OCI-LY1 (cell line): ENCODE measurements around the gene FHIP1A.

ENCODE experiments used
- H2AFZ ChIP-seq: fragments of 200-600 bp; sonication (generic), shearing (Covaris generic); 2 replicates; pipeline ENCODE4 v1.6.0; 2014; ENCODE audit warnings: antibody characterized with exemption, mild to moderate bottlenecking, low read length
- H3F3A ChIP-seq: fragments of 200-600 bp; sonication (generic), shearing (Covaris generic); 2 replicates; pipeline ENCODE4 v1.6.0; 2014; ENCODE audit warnings: mild to moderate bottlenecking, antibody characterized with exemption, low read length, moderate library complexity; ENCODE audit not compliant: insufficient read depth
- H3K27ac ChIP-seq: fragments of 200-600 bp; sonication (generic); 2 replicates; pipeline ENCODE4 v1.5.1; 2014; ENCODE audit warnings: low read length, mixed run types, mild to moderate bottlenecking, low read depth; ENCODE audit not compliant: poor library complexity, severe bottlenecking
- H3K27me3 ChIP-seq: fragments of 200-600 bp; sonication (generic); 2 replicates; pipeline ENCODE4 v1.6.0; 2014; ENCODE audit warnings: antibody characterized with exemption, mild to moderate bottlenecking, low read length, moderate library complexity; ENCODE audit not compliant: insufficient read depth
- H3K36me3 ChIP-seq: fragments of 200-600 bp; sonication (generic); 2 replicates; pipeline ENCODE4 v1.6.1; 2014; ENCODE audit warnings: mild to moderate bottlenecking, antibody characterized with exemption, low read length, moderate library complexity, mixed read lengths; ENCODE audit not compliant: insufficient read depth
- H3K4me1 ChIP-seq: fragments of 200-600 bp; sonication (generic); 2 replicates; pipeline ENCODE4 v1.5.1; 2014; ENCODE audit warnings: mild to moderate bottlenecking, low read length, moderate library complexity; ENCODE audit not compliant: insufficient read depth, severe bottlenecking
- H3K4me2 ChIP-seq: fragments of 200-600 bp; sonication (generic), shearing (Covaris generic); 2 replicates; pipeline ENCODE4 v1.6.1; 2014; ENCODE audit warnings: low read length
- H3K4me3 ChIP-seq: fragments of 200-600 bp; sonication (generic); 2 replicates; pipeline ENCODE4 v1.5.1; 2014; ENCODE audit warnings: low read length, low read depth, mild to moderate bottlenecking, mixed read lengths; ENCODE audit not compliant: poor library complexity, severe bottlenecking
- H3K79me2 ChIP-seq: fragments of 200-600 bp; shearing (Covaris generic); 2 replicates; pipeline ENCODE4 v1.6.1; 2016; ENCODE audit warnings: mixed run types, low read length, mixed read lengths; ENCODE audit not compliant: insufficient read depth
- H3K9ac ChIP-seq: fragments of 200-600 bp; sonication (generic), shearing (Covaris generic); 2 replicates; pipeline ENCODE4 v1.6.1; 2014; ENCODE audit warnings: mild to moderate bottlenecking, low read length, mixed read lengths
- H3K9me2 ChIP-seq: fragments of 200-600 bp; sonication (generic), shearing (Covaris generic); 2 replicates; pipeline ENCODE4 v1.6.1; 2014; ENCODE audit warnings: low read depth, mild to moderate bottlenecking, low read length, mixed read lengths
- H3K9me3 ChIP-seq: fragments of 200-600 bp; shearing (Covaris generic); 2 replicates; pipeline ENCODE4 v1.6.1; 2014; ENCODE audit warnings: low read length, mixed read lengths
- H4K20me1 ChIP-seq: fragments of 200-600 bp; sonication (generic), shearing (Covaris generic); 2 replicates; pipeline ENCODE4 v1.6.0; 2016; ENCODE audit warnings: mild to moderate bottlenecking, low read length; ENCODE audit not compliant: insufficient read depth
- EZH2 ChIP-seq: fragments of 200-600 bp; sonication (generic), shearing (Covaris generic); IDR thresholded peaks from 2 replicates; pipeline ENCODE4 v1.8.0; 2017; ENCODE audit warnings: borderline replicate concordance, mixed run types, mild to moderate bottlenecking, antibody characterized with exemption, low read length, moderate library complexity, mixed read lengths
- TF ChIP-seq, protein P1 (sequence below): fragments of 200-600 bp; sonication (generic), shearing (Covaris generic); IDR thresholded peaks from 2 replicates; pipeline ENCODE4 v1.5.1; 2017; ENCODE audit warnings: mild to moderate bottlenecking, antibody characterized with exemption, low read length, moderate library complexity, mixed read lengths

Gene FHIP1A

GRCh38 chr4:151409470-151410313 is 716 bp downstream of the FHIP1A start:
- Histone ChIP-seq H3K9me3 (no peaks in the 10 kb centered on the region), H3K4me1 (peaks cover 14% of the 10 kb centered on the region), H3K9me2 (no peaks in the 10 kb centered on the region), H3K4me2 (peak overlapping the region; percentile 59), H3F3A (no peaks in the 10 kb centered on the region), H4K20me1 (no peaks in the 10 kb centered on the region), H3K9ac (no peak overlapping the region), H3K79me2 (no peaks in the 10 kb centered on the region), H3K4me3 (peak overlapping the region; percentile 51), H3K27ac (no peak overlapping the region), H3K36me3 (no peaks in the 10 kb centered on the region), H2AFZ (no peak overlapping the region), H3K27me3 (no peaks in the 10 kb centered on the region)
- no peak for TF ChIP-seq EZH2
- TF ChIP-seq, protein P1, sequence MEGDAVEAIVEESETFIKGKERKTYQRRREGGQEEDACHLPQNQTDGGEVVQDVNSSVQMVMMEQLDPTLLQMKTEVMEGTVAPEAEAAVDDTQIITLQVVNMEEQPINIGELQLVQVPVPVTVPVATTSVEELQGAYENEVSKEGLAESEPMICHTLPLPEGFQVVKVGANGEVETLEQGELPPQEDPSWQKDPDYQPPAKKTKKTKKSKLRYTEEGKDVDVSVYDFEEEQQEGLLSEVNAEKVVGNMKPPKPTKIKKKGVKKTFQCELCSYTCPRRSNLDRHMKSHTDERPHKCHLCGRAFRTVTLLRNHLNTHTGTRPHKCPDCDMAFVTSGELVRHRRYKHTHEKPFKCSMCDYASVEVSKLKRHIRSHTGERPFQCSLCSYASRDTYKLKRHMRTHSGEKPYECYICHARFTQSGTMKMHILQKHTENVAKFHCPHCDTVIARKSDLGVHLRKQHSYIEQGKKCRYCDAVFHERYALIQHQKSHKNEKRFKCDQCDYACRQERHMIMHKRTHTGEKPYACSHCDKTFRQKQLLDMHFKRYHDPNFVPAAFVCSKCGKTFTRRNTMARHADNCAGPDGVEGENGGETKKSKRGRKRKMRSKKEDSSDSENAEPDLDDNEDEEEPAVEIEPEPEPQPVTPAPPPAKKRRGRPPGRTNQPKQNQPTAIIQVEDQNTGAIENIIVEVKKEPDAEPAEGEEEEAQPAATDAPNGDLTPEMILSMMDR = no peak

DNA sequence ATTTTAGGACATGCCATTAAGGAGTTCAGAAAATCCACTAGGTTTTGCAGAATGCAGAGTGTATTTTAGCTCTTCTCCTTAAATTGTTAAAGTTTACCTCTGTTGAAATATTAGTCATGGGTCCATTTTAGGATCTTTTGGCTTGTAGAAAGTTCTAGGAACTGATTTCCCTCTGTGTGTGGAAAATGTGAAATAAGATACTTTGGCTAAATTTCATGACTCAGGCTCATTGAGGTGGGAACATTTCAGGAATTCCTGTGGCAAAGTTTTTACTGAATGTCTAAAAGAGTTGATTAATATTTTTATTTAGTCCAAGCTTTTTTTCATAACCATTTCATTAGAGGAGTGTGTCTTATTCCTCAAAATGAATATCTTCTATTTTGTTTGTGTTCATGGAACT is 7.0 kb downstream of the FHIP1A start:
- H3K27ac ChIP-seq = no peak overlapping the region
- H3K4me2 ChIP-seq = no peak overlapping the region
- H3K9me3 ChIP-seq = no peaks in the 10 kb centered on the region
- no peak overlapping the region for H2AFZ ChIP-seq
- no peaks in the 10 kb centered on the region for H3K9me2 ChIP-seq
- no peak for TF ChIP-seq EZH2
- H3K36me3 ChIP-seq = no peaks in the 10 kb centered on the region
- H3K4me1 ChIP-seq = no peaks in the 10 kb centered on the region
- no peaks in the 10 kb centered on the region for H4K20me1 ChIP-seq
- H3K79me2 ChIP-seq = no peaks in the 10 kb centered on the region
- H3K27me3 ChIP-seq = no peaks in the 10 kb centered on the region
- no peak overlapping the region for H3K9ac ChIP-seq
- no peaks in the 10 kb centered on the region for H3F3A ChIP-seq
- no peak overlapping the region for H3K4me3 ChIP-seq

DNA sequence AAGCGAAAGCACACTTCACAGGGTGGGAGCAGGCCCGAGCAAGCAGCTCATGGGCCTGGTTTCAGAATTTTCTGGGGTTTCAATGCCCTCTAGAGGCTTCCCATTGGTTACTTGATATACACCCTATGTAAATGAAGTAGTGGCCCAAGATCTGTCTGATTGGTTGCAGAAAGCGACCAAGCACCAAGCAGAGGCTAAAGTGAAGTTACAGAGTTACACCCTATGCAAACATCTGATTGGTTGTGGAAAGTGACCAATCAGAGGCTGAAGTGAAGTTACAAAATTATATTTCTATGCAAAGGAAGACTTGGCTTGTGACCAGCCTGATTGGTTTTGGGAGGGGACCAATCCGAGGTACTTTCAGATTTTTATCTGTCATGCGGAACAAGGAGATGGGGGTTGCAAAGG is 8.2 kb downstream of the FHIP1A start:
- Histone ChIP-seq H3K4me3 (no peak overlapping the region), H3K9me3 (no peaks in the 10 kb centered on the region), H4K20me1 (no peaks in the 10 kb centered on the region), H3K27me3 (no peaks in the 10 kb centered on the region), H2AFZ (no peak overlapping the region), H3K9ac (no peak overlapping the region), H3K79me2 (no peaks in the 10 kb centered on the region), H3K9me2 (no peaks in the 10 kb centered on the region), H3F3A (no peaks in the 10 kb centered on the region), H3K4me1 (no peaks in the 10 kb centered on the region), H3K4me2 (no peak overlapping the region), H3K27ac (no peak overlapping the region), H3K36me3 (no peaks in the 10 kb centered on the region)
- no peak for TF ChIP-seq EZH2
- TF ChIP-seq, protein P1 = no peak
